ENCODE data around the gene AOPEP. TPM values are rescaled to one million over a fixed set of nuclear protein-coding genes. Genes with fewer than 3 reads are reported as not detected.

The AOPEP gene
- total RNA-seq, 1 donor from 2014 or later: 75.3 TPM

GRCh38 chr9:95084254-95084934 is 357.9 kb downstream of the AOPEP start:
- H3K4me3 Mint-ChIP-seq (ENCODE audit: unreplicated experiment): no peak overlapping the region
- Histone ChIP-seq H3K79me2 (ENCODE audit: insufficient read depth, low read length) (peaks cover 61% of the 10 kb centered on the region), H3K27me3 (ENCODE audit: insufficient read depth, low read length) (no peaks in the 10 kb centered on the region), H3K36me3 (ENCODE audit: insufficient read depth, low read length) (peaks cover 61% of the 10 kb centered on the region), H4K20me1 (ENCODE audit: insufficient read depth, low read length) (peaks cover 80% of the 10 kb centered on the region), H2AFZ (ENCODE audit: low read depth, low read length) (no peak overlapping the region), H3K4me2 (ENCODE audit: low read length) (no peak overlapping the region), H3K4me3 (ENCODE audit: insufficient read depth, low read depth, low read length) (no peak overlapping the region), H3K9me3 (ENCODE audit: insufficient read depth, low read depth, low read length) (no peaks in the 10 kb centered on the region), H3K9ac (ENCODE audit: low read length) (no peak overlapping the region), H3K27ac (ENCODE audit: low read depth, low read length) (no peak overlapping the region), H3K4me1 (ENCODE audit: insufficient read depth, low read length) (peaks cover 18% of the 10 kb centered on the region)
- FAIRE-seq (no peak), DNase-seq (ENCODE audit: low read depth) (no peak)
- H3K27ac Mint-ChIP-seq (ENCODE audit: unreplicated experiment): peak overlapping the region; percentile 12
- H3K27me3 Mint-ChIP-seq (ENCODE audit: low read depth, unreplicated experiment): no peaks in the 10 kb centered on the region
- H3K36me3 Mint-ChIP-seq (ENCODE audit: low read depth, unreplicated experiment): peaks cover 56% of the 10 kb centered on the region
- no peak for TF ChIP-seq EZH2 (IDR thresholded peaks at IDR 0.05; ENCODE audit: insufficient read depth, low read length)
- no peak for TF ChIP-seq CTCF (IDR thresholded peaks at IDR 0.05; ENCODE audit: insufficient read depth, low read depth, low read length)
- no peaks in the 10 kb centered on the region for H3K9me3 Mint-ChIP-seq (ENCODE audit: unreplicated experiment)
- peaks cover 25% of the 10 kb centered on the region for H3K4me1 Mint-ChIP-seq (ENCODE audit: low read depth, unreplicated experiment)

- Mint-ChIP-seq H3K4me3 (ENCODE audit: unreplicated experiment) (no peak overlapping the region), H3K27ac (ENCODE audit: unreplicated experiment) (no peak overlapping the region), H3K27me3 (ENCODE audit: low read depth, unreplicated experiment) (no peaks in the 10 kb centered on the region), H3K36me3 (ENCODE audit: low read depth, unreplicated experiment) (peaks cover 49% of the 10 kb centered on the region), H3K4me1 (ENCODE audit: low read depth, unreplicated experiment) (peaks cover 24% of the 10 kb centered on the region), H3K9me3 (ENCODE audit: unreplicated experiment) (no peaks in the 10 kb centered on the region)
- FAIRE-seq (no peak), DNase-seq (ENCODE audit: low read depth) (no peak)
- TF ChIP-seq EZH2 (IDR thresholded peaks at IDR 0.05; ENCODE audit: insufficient read depth, low read length): no peak
- no peak for TF ChIP-seq CTCF (IDR thresholded peaks at IDR 0.05; ENCODE audit: insufficient read depth, low read depth, low read length)
- Histone ChIP-seq H3K4me2 (ENCODE audit: low read length) (no peak overlapping the region), H3K27ac (ENCODE audit: low read depth, low read length) (no peak overlapping the region), H3K36me3 (ENCODE audit: insufficient read depth, low read length) (peaks cover 61% of the 10 kb centered on the region), H3K27me3 (ENCODE audit: insufficient read depth, low read length) (no peaks in the 10 kb centered on the region), H3K4me1 (ENCODE audit: insufficient read depth, low read length) (peaks cover 26% of the 10 kb centered on the region), H2AFZ (ENCODE audit: low read depth, low read length) (no peak overlapping the region), H3K4me3 (ENCODE audit: insufficient read depth, low read depth, low read length) (no peak overlapping the region), H3K9me3 (ENCODE audit: insufficient read depth, low read depth, low read length) (no peaks in the 10 kb centered on the region), H3K79me2 (ENCODE audit: insufficient read depth, low read length) (peaks cover 54% of the 10 kb centered on the region), H3K9ac (ENCODE audit: low read length) (no peak overlapping the region), H4K20me1 (ENCODE audit: insufficient read depth, low read length) (peaks cover 72% of the 10 kb centered on the region)
These were observed 358.7 kb downstream of the AOPEP start for GRCh38 chr9:95085036-95085770.

All from astrocyte (in vitro differentiated cells and primary cell).